HepG2 (cell line): ENCODE results near the gene PGR. TPM values are rescaled to one million over a fixed set of nuclear protein-coding genes. Genes with fewer than 3 reads are reported as not detected.

ENCODE experiments used
- ATAC-seq: fragments of 200-7000 bp; cut with Tn5 transposase; 3 replicates; pipeline ENCODE4 v1.9.1; 2020; ENCODE audit warnings: mild to moderate bottlenecking, moderate library complexity
- BruUV-seq: library from RNA; stranded (reverse); fragments of 400-500 nt; replicated peaks from 2 replicates; lab custom pipeline; 2021; lab: Mats Ljungman, UMichigan
- CTCF ChIA-PET: fragments of 300-600 bp; formaldehyde crosslinking; extraction: SDS; loops from one replicate; lab custom pipeline; 2021; ENCODE audit warnings: low total read pairs, inconsistent platforms, low intra/inter-chr PET ratio; lab: Yijun Ruan, JAX
- POLR2A ChIA-PET: fragments of 350-600 bp; sonication (Branson Sonifier 250); formaldehyde crosslinking; loops from one replicate; lab custom pipeline; 2020; ENCODE audit warnings: antibody characterized with exemption, inconsistent platforms; lab: Yijun Ruan, JAX
- DNase-seq: peaks from one replicate; pipeline ENCODE4 v3.0.0-alpha.2; 2015; ENCODE audit warnings: low spot score
- FAIRE-seq: peaks from 3 replicates; lab custom pipeline; 2011; peaks lifted over from hg19 to GRCh38; lab: Jason Lieb, UNC
- H2AFZ ChIP-seq: one replicate; pipeline ENCODE4 v1.6.1; 2011; ENCODE audit warnings: low read length, inconsistent platforms
- H3K27ac ChIP-seq: fragments of 300-600 bp; 3 replicates; pipeline ENCODE4 v1.8.0; 2011; ENCODE audit warnings: mixed run types, mild to moderate bottlenecking, mixed read lengths, low read length, inconsistent platforms; ENCODE audit not compliant: insufficient read depth; ENCODE audit errors: extremely low read length
- H3K27me3 ChIP-seq, 2 experiments: fragments of 200-600 bp in 1 of 2; 2 replicates in 1 of 2; 3 replicates in 1 of 2; pipeline versions ENCODE4 v1.6.0 to v1.8.0; 2011; ENCODE audit warnings: low read length in 2 of 2, mild to moderate bottlenecking in 2 of 2, moderate library complexity in 2 of 2, inconsistent platforms in 1 of 2; ENCODE audit not compliant: insufficient read depth in 2 of 2, control insufficient read depth in 1 of 2
- H3K36me3 ChIP-seq, 2 experiments: fragments of 200-600 bp in 1 of 2; replicated peaks in 1 of 2; 2 replicates in 1 of 2; 3 replicates in 1 of 2; pipeline versions ENCODE4 v1.5.1 to v1.8.0; 2011; ENCODE audit warnings: low read length in 2 of 2, inconsistent platforms in 1 of 2; ENCODE audit not compliant: insufficient read depth in 2 of 2, control insufficient read depth in 1 of 2
- H3K4me1 ChIP-seq: 2 replicates; pipeline ENCODE4 v1.5.1; 2012; ENCODE audit warnings: low read length, inconsistent platforms; ENCODE audit not compliant: insufficient read depth
- H3K4me2 ChIP-seq: 2 replicates; pipeline ENCODE4 v1.6.0; 2011; ENCODE audit warnings: low read depth, low read length, inconsistent platforms
- H3K4me3 ChIP-seq, 3 experiments: fragments of 200-600 bp in 1 of 3; sonication (generic), shearing (Covaris generic) in 1 of 3; replicated peaks in 1 of 3; 2 replicates each; pipeline ENCODE4 v1.5.1; 2011 to 2016; ENCODE audit warnings: low read length in 3 of 3, inconsistent platforms in 2 of 3, low read depth in 2 of 3, mild to moderate bottlenecking in 2 of 3, control low read depth in 1 of 3, mixed read lengths in 1 of 3; ENCODE audit not compliant: insufficient read depth in 1 of 3
- H3K79me2 ChIP-seq: one replicate; pipeline ENCODE4 v1.6.1; 2011; ENCODE audit warnings: low read length, inconsistent platforms; ENCODE audit not compliant: insufficient read depth
- H3K9ac ChIP-seq: 2 replicates; pipeline ENCODE4 v1.6.0; 2011; ENCODE audit warnings: mild to moderate bottlenecking, low read depth, low read length, inconsistent platforms; ENCODE audit not compliant: insufficient read depth
- H3K9me3 ChIP-seq: 2 replicates; pipeline ENCODE4 v1.5.1; 2012; ENCODE audit warnings: mild to moderate bottlenecking, low read length
- H4K20me1 ChIP-seq: 2 replicates; pipeline ENCODE4 v1.6.0; 2011; ENCODE audit warnings: inconsistent platforms, mild to moderate bottlenecking, low read length, moderate library complexity; ENCODE audit not compliant: insufficient read depth
- AGO1 ChIP-seq: fragments of 200-400 bp; formaldehyde crosslinking; IDR thresholded peaks from 2 replicates; pipeline ENCODE4 v1.6.1; 2017; ENCODE audit warnings: mild to moderate bottlenecking, low read depth, low read length, moderate library complexity; ENCODE audit not compliant: poor library complexity, severe bottlenecking
- HNRNPUL1 ChIP-seq: fragments of 200-400 bp; formaldehyde crosslinking; IDR thresholded peaks from 2 replicates; pipeline ENCODE4 v1.6.1; 2017; ENCODE audit warnings: low read depth, mild to moderate bottlenecking, low read length, moderate library complexity
- MTF2 ChIP-seq: sonication (generic); formaldehyde crosslinking; IDR thresholded peaks from 2 replicates; pipeline ENCODE4 v1.5.0; 2020; ENCODE audit warnings: missing genetic modification reagents, borderline replicate concordance
- RBFOX2 ChIP-seq: fragments of 200-400 bp; formaldehyde crosslinking; IDR thresholded peaks from 2 replicates; pipeline ENCODE4 v1.6.1; 2017; ENCODE audit warnings: low read depth, mild to moderate bottlenecking, low read length
- SAFB2 ChIP-seq: sonication (generic); formaldehyde crosslinking; IDR thresholded peaks from 2 replicates; pipeline ENCODE4 v1.5.1; 2020; ENCODE audit warnings: missing genetic modification reagents, low read depth, mild to moderate bottlenecking, borderline replicate concordance
- SRY ChIP-seq: sonication (generic); formaldehyde crosslinking; IDR thresholded peaks from 2 replicates; pipeline ENCODE4 v1.8.0; 2022; ENCODE audit warnings: mild to moderate bottlenecking, missing genetic modification reagents
- ZNF326 ChIP-seq: sonication (generic); formaldehyde crosslinking; IDR thresholded peaks from 2 replicates; pipeline ENCODE4 v1.4.0; 2020; ENCODE audit warnings: missing genetic modification reagents, borderline replicate concordance
- ZNF367 ChIP-seq: sonication (generic); formaldehyde crosslinking; IDR thresholded peaks from 2 replicates; pipeline ENCODE4 v1.4.0; 2020; ENCODE audit warnings: missing genetic modification reagents, borderline replicate concordance
- ZNF383 ChIP-seq: sonication (generic); formaldehyde crosslinking; IDR thresholded peaks from 2 replicates; pipeline ENCODE4 v1.4.0; 2020; ENCODE audit warnings: missing genetic modification reagents, mild to moderate bottlenecking, borderline replicate concordance
- ZNF605 ChIP-seq: sonication (generic); formaldehyde crosslinking; IDR thresholded peaks from 2 replicates; pipeline ENCODE4 v1.8.0; 2022; ENCODE audit warnings: mild to moderate bottlenecking, missing genetic modification reagents
- ZNF720 ChIP-seq: sonication (generic); formaldehyde crosslinking; IDR thresholded peaks from 2 replicates; pipeline ENCODE4 v1.4.0; 2020; ENCODE audit warnings: missing genetic modification reagents
- ZNF841 ChIP-seq: sonication (generic); formaldehyde crosslinking; IDR thresholded peaks from 2 replicates; pipeline ENCODE4 v1.8.1; 2023; ENCODE audit warnings: missing genetic modification reagents, borderline replicate concordance
- in situ Hi-C: cut with HindIII; loops from 2 replicates; pipeline ENCODE4 v1.10.0; 2017; ENCODE audit warnings: low pct_unique_long_range_greater_than_20kb; ENCODE audit not compliant: extremely low pct_ligation_motif_present
- intact Hi-C: fragments of 100-400 bp; cut with micrococcal nuclease; formaldehyde crosslinking; loops from one replicate; pipeline ENCODE4 v1.10.0; 2022; ENCODE audit not compliant: unreplicated experiment
- polyA plus RNA-seq, 8 experiments: library from polyadenylated mRNA; depleted of rRNA in 3 of 8; stranded (reverse) in 7 of 8; unstranded in 1 of 8; fragments of >200 nt; fragmentation: Illumina TruSeq in 4 of 8; extraction: Trizol in 4 of 8; gene quantifications; 2 replicates each; pipeline versions ENCODE4 v1.2.1 to v1.2.3, GENCODE V29; 2011 to 2016; ENCODE audit warnings: low read depth in 4 of 8, missing spikeins in 1 of 8, mixed read lengths in 1 of 8; ENCODE audit not compliant: insufficient read depth in 1 of 8
- total RNA-seq, 5 experiments: library from RNA; depleted of rRNA; stranded (reverse); fragments of >200 nt; fragmentation: Illumina TruSeq; extraction: Trizol; gene quantifications; 2 replicates each; pipeline ENCODE4 v1.2.3, GENCODE V29; 2016; ENCODE audit warnings: low read depth in 1 of 5
- TF ChIP-seq, protein P1 (sequence below): sonication (generic); formaldehyde crosslinking; IDR thresholded peaks from 2 replicates; pipeline ENCODE4 v1.8.0; 2022; ENCODE audit warnings: mild to moderate bottlenecking, missing genetic modification reagents, moderate library complexity
- TF ChIP-seq, protein P2 (sequence below): sonication (generic); formaldehyde crosslinking; IDR thresholded peaks from 2 replicates; pipeline ENCODE4 v1.4.0; 2020; ENCODE audit warnings: low read depth, mild to moderate bottlenecking, missing genetic modification reagents
- TF ChIP-seq, protein P3 (sequence below), 2 experiments: sonication (generic) in 1 of 2; formaldehyde crosslinking in 1 of 2; IDR thresholded peaks; 2 replicates each; pipeline versions ENCODE4 v1.5.1 to v1.6.1; 2011 to 2020; ENCODE audit warnings: borderline replicate concordance in 1 of 2, low read depth in 1 of 2, low read length in 1 of 2, mild to moderate bottlenecking in 1 of 2, missing genetic modification reagents in 1 of 2, moderate library complexity in 1 of 2

The PGR gene
- total and polyA plus RNA-seq, 2 of the 13 experiments (the other 11 are each of a cell fraction or from before 2014, with no cell fraction given): not detected

DNA sequence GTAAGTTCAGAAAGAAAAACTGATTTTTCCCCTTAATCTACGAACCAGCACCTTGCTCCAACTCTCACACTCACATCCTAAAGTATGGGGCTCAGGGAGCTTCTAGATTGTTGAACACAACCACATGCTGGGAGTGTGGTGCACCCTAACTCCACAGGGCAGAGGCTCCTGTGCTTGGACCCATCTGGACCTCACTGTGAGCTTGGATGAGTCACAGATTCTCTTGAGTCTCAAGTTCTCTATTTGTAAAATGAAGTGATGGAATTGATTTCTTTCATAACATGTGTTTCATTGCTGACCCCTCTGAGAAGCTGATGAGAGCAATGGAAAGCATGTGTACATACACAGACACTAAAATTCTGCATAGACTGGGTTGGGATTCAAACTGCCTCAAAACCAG, 109.7 kb downstream of the PGR start (continued):
- TF ChIP-seq, protein P1, sequence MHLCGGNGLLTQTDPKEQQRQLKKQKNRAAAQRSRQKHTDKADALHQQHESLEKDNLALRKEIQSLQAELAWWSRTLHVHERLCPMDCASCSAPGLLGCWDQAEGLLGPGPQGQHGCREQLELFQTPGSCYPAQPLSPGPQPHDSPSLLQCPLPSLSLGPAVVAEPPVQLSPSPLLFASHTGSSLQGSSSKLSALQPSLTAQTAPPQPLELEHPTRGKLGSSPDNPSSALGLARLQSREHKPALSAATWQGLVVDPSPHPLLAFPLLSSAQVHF (CRISPR knock-in tag): no peak
- TF ChIP-seq, all 625 proteins: peak for 0

DNA sequence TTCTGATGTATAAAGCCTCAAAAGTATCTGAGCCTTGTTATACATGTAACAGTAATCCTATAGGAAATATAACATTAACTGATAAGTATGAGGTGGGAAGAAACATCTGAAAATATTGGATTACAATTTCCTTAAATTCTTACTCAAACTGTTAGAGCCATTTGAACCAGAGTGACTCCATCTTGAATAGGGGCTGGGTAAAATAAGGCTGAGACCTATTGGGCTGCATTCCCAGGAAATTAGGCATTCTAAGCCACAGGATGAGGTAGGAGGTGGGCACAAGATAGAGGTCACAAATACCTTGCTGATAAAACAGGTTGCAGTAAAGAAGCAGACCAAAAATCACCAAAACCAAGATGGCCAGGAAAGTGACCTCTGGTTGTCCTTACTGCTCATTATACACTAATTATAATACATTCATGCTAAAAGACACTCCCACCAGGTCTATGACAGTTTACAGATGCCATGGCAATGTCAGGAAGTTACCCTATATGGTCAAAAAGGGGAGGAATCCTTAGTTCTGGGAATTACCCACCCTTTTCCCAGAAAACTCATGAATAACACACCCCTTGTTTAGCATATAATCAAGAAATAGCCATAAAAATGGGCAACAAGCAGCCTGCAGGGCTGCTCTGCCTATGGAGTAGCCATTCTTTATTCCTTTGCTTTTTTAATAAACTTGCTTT, 114.9 kb downstream of the PGR start:
- no peak for ATAC-seq
- FAIRE-seq: no peak
- TF ChIP-seq, protein P2, sequence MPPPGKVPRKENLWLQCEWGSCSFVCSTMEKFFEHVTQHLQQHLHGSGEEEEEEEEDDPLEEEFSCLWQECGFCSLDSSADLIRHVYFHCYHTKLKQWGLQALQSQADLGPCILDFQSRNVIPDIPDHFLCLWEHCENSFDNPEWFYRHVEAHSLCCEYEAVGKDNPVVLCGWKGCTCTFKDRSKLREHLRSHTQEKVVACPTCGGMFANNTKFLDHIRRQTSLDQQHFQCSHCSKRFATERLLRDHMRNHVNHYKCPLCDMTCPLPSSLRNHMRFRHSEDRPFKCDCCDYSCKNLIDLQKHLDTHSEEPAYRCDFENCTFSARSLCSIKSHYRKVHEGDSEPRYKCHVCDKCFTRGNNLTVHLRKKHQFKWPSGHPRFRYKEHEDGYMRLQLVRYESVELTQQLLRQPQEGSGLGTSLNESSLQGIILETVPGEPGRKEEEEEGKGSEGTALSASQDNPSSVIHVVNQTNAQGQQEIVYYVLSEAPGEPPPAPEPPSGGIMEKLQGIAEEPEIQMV (CRISPR knock-in tag): no peak
- no peak for TF ChIP-seq ZNF326 (CRISPR knock-in tag)
- TF ChIP-seq AGO1: no peak
- no peak for TF ChIP-seq ZNF605 (CRISPR knock-in tag)
- no peak for TF ChIP-seq ZNF383 (CRISPR knock-in tag)
- no peak for TF ChIP-seq SRY (CRISPR knock-in tag)
- TF ChIP-seq ZNF720 (CRISPR knock-in tag): no peak
- TF ChIP-seq ZNF367 (CRISPR knock-in tag): no peak
- no peak for TF ChIP-seq ZNF841
- no peak for TF ChIP-seq HNRNPUL1
- TF ChIP-seq, protein P3, sequence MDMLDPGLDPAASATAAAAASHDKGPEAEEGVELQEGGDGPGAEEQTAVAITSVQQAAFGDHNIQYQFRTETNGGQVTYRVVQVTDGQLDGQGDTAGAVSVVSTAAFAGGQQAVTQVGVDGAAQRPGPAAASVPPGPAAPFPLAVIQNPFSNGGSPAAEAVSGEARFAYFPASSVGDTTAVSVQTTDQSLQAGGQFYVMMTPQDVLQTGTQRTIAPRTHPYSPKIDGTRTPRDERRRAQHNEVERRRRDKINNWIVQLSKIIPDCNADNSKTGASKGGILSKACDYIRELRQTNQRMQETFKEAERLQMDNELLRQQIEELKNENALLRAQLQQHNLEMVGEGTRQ (IDR thresholded peaks at IDR 0.05; ENCODE audit: low read depth, low read length): no peak
- TF ChIP-seq, protein P3 (CRISPR knock-in tag; IDR thresholded peaks at IDR 0.05; ENCODE audit: borderline replicate concordance): no peak
- TF ChIP-seq MTF2: no peak
- TF ChIP-seq RBFOX2: no peak
- TF ChIP-seq SAFB2 (CRISPR knock-in tag): no peak
- TF ChIP-seq, all 625 proteins: peak for 0
- Histone ChIP-seq H3K79me2 (no peaks in the 10 kb centered on the region), H3K4me1 (no peaks in the 10 kb centered on the region), H2AFZ (no peak overlapping the region), H3K27me3 (no peaks in the 10 kb centered on the region), H3K9ac (no peak overlapping the region), H3K27ac (no peak overlapping the region), H3K4me3 (no peak overlapping the region), H3K9me3 (no peaks in the 10 kb centered on the region), H3K4me2 (no peak overlapping the region), H4K20me1 (no peaks in the 10 kb centered on the region), H3K36me3 (no peaks in the 10 kb centered on the region)
- BruUV-seq: no TSS peak
- intact Hi-C loops (no loop called here), in situ Hi-C loops (no loop called here)
- ChIA-PET CTCF (no interaction called here), POLR2A (no interaction called here)
- DNase-seq: no peak
